Parathyroid adenoma (tissue), 2 donors: ENCODE results near the gene COL2A1.

Experiments
- H2AFZ ChIP-seq: fragments of 300-600 bp; sonication (generic); one replicate; pipeline ENCODE4 v1.7.0; 2017; ENCODE audit warnings: antibody characterized with exemption, mild to moderate bottlenecking
- H3K27ac ChIP-seq: fragments of 300-600 bp; sonication (generic); one replicate; pipeline ENCODE4 v1.7.0; 2017
- H3K27me3 ChIP-seq: fragments of 300-600 bp; sonication (generic); one replicate; pipeline ENCODE4 v1.7.0; 2017; ENCODE audit warnings: low read length; ENCODE audit not compliant: control insufficient read depth, insufficient read depth
- H3K36me3 ChIP-seq: fragments of 300-600 bp; sonication (generic); one replicate; pipeline ENCODE4 v1.7.0; 2017; ENCODE audit warnings: low read length; ENCODE audit not compliant: control insufficient read depth, insufficient read depth
- H3K4me1 ChIP-seq: fragments of 300-600 bp; sonication (generic); one replicate; pipeline ENCODE4 v1.7.0; 2017; ENCODE audit warnings: control low read depth
- H3K4me2 ChIP-seq: fragments of 300-600 bp; sonication (generic); one replicate; pipeline ENCODE4 v1.7.0; 2017; ENCODE audit warnings: low read length
- H3K4me3 ChIP-seq: fragments of 300-600 bp; sonication (generic); one replicate; pipeline ENCODE4 v1.7.0; 2017; ENCODE audit warnings: low read depth, low read length
- H3K79me2 ChIP-seq: fragments of 300-600 bp; sonication (generic); one replicate; pipeline ENCODE4 v1.7.0; 2017; ENCODE audit warnings: control low read depth
- H3K9ac ChIP-seq: fragments of 300-600 bp; sonication (generic); one replicate; pipeline ENCODE4 v1.7.0; 2017; ENCODE audit warnings: mild to moderate bottlenecking
- H3K9me3 ChIP-seq: fragments of 300-600 bp; sonication (generic); one replicate; pipeline ENCODE4 v1.7.0; 2017; ENCODE audit warnings: low read length; ENCODE audit not compliant: control insufficient read depth
- CTCF ChIP-seq: fragments of 300-600 bp; sonication (generic); IDR thresholded peaks from one replicate; pipeline ENCODE4 v1.7.0; 2017; ENCODE audit warnings: antibody characterized with exemption, mild to moderate bottlenecking
- donor health status: primary hyperparathyroidism.

The COL2A1 gene

GRCh38 chr12:48037267-48037915, 33.1 kb upstream of the COL2A1 start:
- Histone ChIP-seq H3K27me3 (no peaks in the 10 kb centered on the region), H3K79me2 (no peaks in the 10 kb centered on the region), H3K4me3 (no peak overlapping the region), H3K4me2 (no peak overlapping the region), H3K9me3 (no peaks in the 10 kb centered on the region), H3K4me1 (no peaks in the 10 kb centered on the region), H3K36me3 (no peaks in the 10 kb centered on the region), H3K27ac (no peak overlapping the region), H2AFZ (no peak overlapping the region), H3K9ac (no peak overlapping the region)
- no peak for TF ChIP-seq CTCF

GRCh38 chr12:48036818-48037217, 32.5 kb upstream of the COL2A1 start:
- no peak for TF ChIP-seq CTCF
- Histone ChIP-seq H3K4me2 (no peak overlapping the region), H3K36me3 (no peaks in the 10 kb centered on the region), H3K9ac (no peak overlapping the region), H3K4me1 (no peaks in the 10 kb centered on the region), H3K9me3 (no peaks in the 10 kb centered on the region), H3K4me3 (no peak overlapping the region), H3K27ac (no peak overlapping the region), H2AFZ (no peak overlapping the region), H3K27me3 (no peaks in the 10 kb centered on the region), H3K79me2 (no peaks in the 10 kb centered on the region)

- no peaks in the 10 kb centered on the region for H3K9me3 ChIP-seq
- H3K79me2 ChIP-seq = no peaks in the 10 kb centered on the region
- H3K4me2 ChIP-seq = no peak overlapping the region
- TF ChIP-seq CTCF = no peak
- H2AFZ ChIP-seq = no peak overlapping the region
- H3K4me1 ChIP-seq = no peaks in the 10 kb centered on the region
- no peaks in the 10 kb centered on the region for H3K27me3 ChIP-seq
- no peaks in the 10 kb centered on the region for H3K36me3 ChIP-seq
- no peak overlapping the region for H3K4me3 ChIP-seq
- no peak overlapping the region for H3K9ac ChIP-seq
- no peak overlapping the region for H3K27ac ChIP-seq
These were observed 30.8 kb upstream of the COL2A1 start for GRCh38 chr12:48034835-48035805.

GRCh38 chr12:48033451-48033850, 29.2 kb upstream of the COL2A1 start:
- Histone ChIP-seq H3K4me1 (peaks cover 11% of the 10 kb centered on the region), H3K9ac (no peak overlapping the region), H3K4me2 (no peak overlapping the region), H3K9me3 (no peaks in the 10 kb centered on the region), H3K27me3 (no peaks in the 10 kb centered on the region), H3K79me2 (no peaks in the 10 kb centered on the region), H3K36me3 (no peaks in the 10 kb centered on the region), H2AFZ (no peak overlapping the region), H3K4me3 (no peak overlapping the region), H3K27ac (no peak overlapping the region)
- TF ChIP-seq CTCF = no peak
